Measurements from ENCODE around the gene NALCN. TPM values are rescaled to one million over a fixed set of nuclear protein-coding genes. Genes with fewer than 3 reads are reported as not detected.

Gene NALCN
- total RNA-seq, 1 donor from 2014 or later, result not detected

DNA sequence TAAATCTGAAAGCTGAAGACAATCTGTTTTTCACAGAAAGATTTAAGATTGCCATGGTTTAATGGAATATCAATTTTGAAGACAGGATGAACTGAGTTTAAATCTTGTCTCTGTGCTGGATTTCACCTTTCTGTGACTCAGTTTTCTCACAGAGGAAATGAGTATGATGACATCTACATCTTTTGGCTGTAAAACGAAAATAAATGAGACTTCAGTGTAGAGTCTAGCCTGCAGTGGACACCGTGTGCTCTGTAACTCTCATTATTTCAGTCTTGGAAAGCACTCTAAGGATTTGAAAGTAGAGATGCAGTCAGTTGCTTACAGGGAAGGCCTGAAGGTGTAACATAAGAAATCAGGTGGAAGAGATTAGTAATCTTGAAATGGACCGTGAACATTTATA, 150.4 kb downstream of the NALCN start:
- Mint-ChIP-seq H3K4me3 (no peak overlapping the region), H3K36me3 (ENCODE audit: low read depth) (no peaks in the 10 kb centered on the region), H3K27me3 (no peaks in the 10 kb centered on the region), H3K27ac (no peak overlapping the region), H3K9me3 (no peaks in the 10 kb centered on the region), H3K4me1 (no peaks in the 10 kb centered on the region)
- ChIA-PET CTCF (no interaction called here), POLR2A (no interaction called here)
- TF ChIP-seq, protein P1, sequence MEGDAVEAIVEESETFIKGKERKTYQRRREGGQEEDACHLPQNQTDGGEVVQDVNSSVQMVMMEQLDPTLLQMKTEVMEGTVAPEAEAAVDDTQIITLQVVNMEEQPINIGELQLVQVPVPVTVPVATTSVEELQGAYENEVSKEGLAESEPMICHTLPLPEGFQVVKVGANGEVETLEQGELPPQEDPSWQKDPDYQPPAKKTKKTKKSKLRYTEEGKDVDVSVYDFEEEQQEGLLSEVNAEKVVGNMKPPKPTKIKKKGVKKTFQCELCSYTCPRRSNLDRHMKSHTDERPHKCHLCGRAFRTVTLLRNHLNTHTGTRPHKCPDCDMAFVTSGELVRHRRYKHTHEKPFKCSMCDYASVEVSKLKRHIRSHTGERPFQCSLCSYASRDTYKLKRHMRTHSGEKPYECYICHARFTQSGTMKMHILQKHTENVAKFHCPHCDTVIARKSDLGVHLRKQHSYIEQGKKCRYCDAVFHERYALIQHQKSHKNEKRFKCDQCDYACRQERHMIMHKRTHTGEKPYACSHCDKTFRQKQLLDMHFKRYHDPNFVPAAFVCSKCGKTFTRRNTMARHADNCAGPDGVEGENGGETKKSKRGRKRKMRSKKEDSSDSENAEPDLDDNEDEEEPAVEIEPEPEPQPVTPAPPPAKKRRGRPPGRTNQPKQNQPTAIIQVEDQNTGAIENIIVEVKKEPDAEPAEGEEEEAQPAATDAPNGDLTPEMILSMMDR (IDR thresholded peaks at IDR 0.05), result no peak
- intact Hi-C loops (cut with micrococcal nuclease), result no loop called here
- ATAC-seq (ENCODE audit: low read depth) (no peak), DNase-seq (no peak)

GRCh38 chr13:101264931-101265330, 151.4 kb downstream of the NALCN start:
- TF ChIP-seq, protein P1 (IDR thresholded peaks at IDR 0.05), result no peak
- intact Hi-C loops (cut with micrococcal nuclease), result no loop called here
- H3K9me3 Mint-ChIP-seq, result no peaks in the 10 kb centered on the region
- ChIA-PET CTCF (no interaction called here), POLR2A (no interaction called here)
- no peaks in the 10 kb centered on the region for H3K27me3 Mint-ChIP-seq
- no peaks in the 10 kb centered on the region for H3K36me3 Mint-ChIP-seq (ENCODE audit: low read depth)
- no peak overlapping the region for H3K27ac Mint-ChIP-seq
- H3K4me3 Mint-ChIP-seq, result no peak overlapping the region
- ATAC-seq (ENCODE audit: low read depth) (no peak), DNase-seq (no peak)
- H3K4me1 Mint-ChIP-seq, result no peaks in the 10 kb centered on the region

- no peaks in the 10 kb centered on the region for H3K4me1 Mint-ChIP-seq
- no peak overlapping the region for H3K27ac Mint-ChIP-seq
- H3K36me3 Mint-ChIP-seq (ENCODE audit: low read depth), result no peaks in the 10 kb centered on the region
- no peaks in the 10 kb centered on the region for H3K9me3 Mint-ChIP-seq
- POLR2A ChIA-PET, result no interaction called here
- H3K27me3 Mint-ChIP-seq, result no peaks in the 10 kb centered on the region
- CTCF ChIA-PET, result no interaction called here
- TF ChIP-seq, protein P1 (IDR thresholded peaks at IDR 0.05), result no peak
- H3K4me3 Mint-ChIP-seq, result no peak overlapping the region
- DNase-seq (no peak), ATAC-seq (ENCODE audit: low read depth) (no peak)
- intact Hi-C loops (cut with micrococcal nuclease), result no loop called here
Measured at GRCh38 chr13:101262306-101262705, 154.0 kb downstream of the NALCN start.

GRCh38 chr13:101258509-101258908, 157.8 kb downstream of the NALCN start:
- Mint-ChIP-seq H3K9me3 (no peaks in the 10 kb centered on the region), H3K36me3 (ENCODE audit: low read depth) (no peaks in the 10 kb centered on the region), H3K4me1 (no peaks in the 10 kb centered on the region), H3K27ac (no peak overlapping the region), H3K4me3 (no peak overlapping the region), H3K27me3 (no peaks in the 10 kb centered on the region)
- CTCF ChIA-PET, result no interaction called here
- DNase-seq (no peak), ATAC-seq (ENCODE audit: low read depth) (no peak)
- POLR2A ChIA-PET, result no interaction called here
- intact Hi-C loops (cut with micrococcal nuclease), result no loop called here
- TF ChIP-seq, protein P1 (IDR thresholded peaks at IDR 0.05), result no peak

- peak; percentile 49 for ATAC-seq (ENCODE audit: low read depth)
Measured at GRCh38 chr13:101258071-101258470, 158.2 kb downstream of the NALCN start.

More at GRCh38 chr13:101258071-101258470, 158.2 kb downstream of the NALCN start:
- Mint-ChIP-seq H3K27ac (no peak overlapping the region), H3K36me3 (ENCODE audit: low read depth) (no peaks in the 10 kb centered on the region), H3K4me3 (no peak overlapping the region), H3K9me3 (no peaks in the 10 kb centered on the region), H3K27me3 (no peaks in the 10 kb centered on the region), H3K4me1 (no peaks in the 10 kb centered on the region)
- TF ChIP-seq, protein P1 (IDR thresholded peaks at IDR 0.05), result no peak
- ChIA-PET CTCF (no interaction called here), POLR2A (no interaction called here)
- intact Hi-C loops (cut with micrococcal nuclease), result no loop called here
- DNase-seq, result no peak

All from activated B cell treated with CpG ODN at 0.5 μM for 24 hours (primary cell).